Measurements from ENCODE around the gene XXYLT1.
"Not testable (repeated sequence)": the region's sequence is repeated elsewhere in the genome, so short reads cannot be mapped to it uniquely, and the experiment has no call there.

Gene XXYLT1

GRCh38 chr3:195112361-195112791 lies 158.6 kb downstream of the XXYLT1 start:
- DNase-seq (ENCODE audit: low read depth in 2 of 2): no peak

DNA sequence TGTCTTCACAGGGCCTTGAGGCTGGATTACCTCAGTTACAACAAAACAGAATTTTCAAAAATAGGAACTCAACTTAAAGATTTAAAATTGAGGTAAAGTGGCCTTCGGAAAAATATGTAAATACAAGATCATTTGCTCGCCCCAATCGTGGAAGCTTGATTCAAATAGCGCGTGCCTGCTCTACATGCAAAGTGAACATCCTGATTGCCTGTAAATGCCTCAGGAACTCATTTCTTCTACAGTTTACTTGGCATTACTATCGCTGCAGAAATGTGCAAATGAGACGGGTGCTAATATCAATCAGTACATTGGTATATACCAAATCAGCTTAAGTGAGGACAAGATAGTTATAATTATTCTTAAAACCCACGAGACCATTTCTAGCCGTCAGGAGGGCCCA lies 159.2 kb downstream of the XXYLT1 start:
- no peak for DNase-seq (ENCODE audit: low read depth in 2 of 2)

DNA sequence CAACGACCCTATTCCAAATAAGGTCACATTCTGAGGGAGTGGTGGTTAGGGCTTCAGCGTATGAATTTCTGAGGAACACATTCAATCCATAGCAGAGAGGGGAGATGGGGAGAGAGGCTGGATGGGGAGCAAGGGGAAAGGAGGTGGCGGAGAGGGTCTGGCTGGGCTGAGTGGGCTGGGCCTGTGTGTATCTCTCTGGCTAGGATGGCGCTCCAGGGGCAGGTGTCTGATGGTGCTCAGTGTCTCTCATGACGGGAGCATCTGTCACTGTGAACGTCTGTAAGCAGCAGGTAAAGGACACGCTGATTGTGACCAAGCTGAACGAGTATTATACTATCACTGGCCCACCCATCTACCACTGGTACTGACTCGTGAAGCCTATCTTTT lies 159.6 kb downstream of the XXYLT1 start:
- no peak for DNase-seq (ENCODE audit: low read depth in 2 of 2)

DNA sequence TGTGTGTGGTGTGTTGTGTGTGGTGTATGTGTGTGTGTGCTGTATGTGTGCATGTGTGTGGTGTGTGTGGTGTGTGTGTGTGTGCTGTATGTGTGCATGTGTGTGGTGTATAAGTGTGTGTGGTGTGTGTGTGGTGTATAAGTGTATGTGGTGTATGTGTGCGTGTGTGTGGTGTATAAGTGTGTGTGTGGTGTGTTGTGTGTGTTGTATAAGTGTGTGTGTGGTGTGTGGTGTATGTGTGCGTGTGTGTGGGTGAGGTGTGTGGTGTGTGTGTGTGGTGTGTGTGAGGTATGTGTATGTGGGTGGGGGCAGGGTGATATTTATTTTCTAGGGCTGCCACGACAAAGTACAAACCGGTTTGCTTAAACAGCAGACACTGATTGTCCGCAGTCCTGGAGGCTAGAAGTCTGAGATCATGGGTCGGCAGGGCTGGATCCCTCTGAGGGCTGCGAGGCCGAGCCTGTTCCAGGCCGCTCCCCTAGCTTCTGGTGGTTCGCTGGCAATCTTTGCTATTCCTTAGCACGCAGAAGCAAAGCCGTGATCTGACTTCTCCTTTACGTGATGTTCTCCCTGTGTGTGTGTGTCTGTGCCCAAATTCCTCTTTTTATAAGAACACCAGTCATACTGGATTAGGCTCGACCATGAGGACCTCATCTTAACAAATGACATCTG lies 160.2 kb downstream of the XXYLT1 start:
- DNase-seq (ENCODE audit: low read depth in 2 of 2): no peak

GRCh38 chr3:195109098-195109657 lies 161.8 kb downstream of the XXYLT1 start:
- no peak for DNase-seq (ENCODE audit: low read depth in 2 of 2)

DNA sequence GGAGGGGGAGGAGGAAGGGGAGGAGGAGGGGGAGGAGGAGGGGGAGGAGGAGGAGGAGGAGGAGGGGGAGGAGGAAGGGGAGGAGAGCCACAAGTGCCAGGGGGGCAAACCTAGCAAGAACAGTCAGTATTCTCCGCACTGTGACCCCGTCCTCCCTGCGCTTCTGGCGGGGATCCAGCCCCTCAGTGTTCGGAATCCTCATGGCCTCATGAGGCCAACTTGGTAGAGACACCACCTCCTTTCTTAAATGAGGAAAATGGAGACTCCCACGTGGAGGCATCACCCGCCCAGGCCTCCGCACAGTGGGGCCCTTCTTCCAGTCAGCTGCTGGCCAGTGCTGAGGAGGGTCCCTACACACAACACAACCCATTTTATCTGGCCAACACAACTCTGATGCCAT lies 163.4 kb downstream of the XXYLT1 start:
- no peak for DNase-seq (ENCODE audit: low read depth in 2 of 2)

DNA sequence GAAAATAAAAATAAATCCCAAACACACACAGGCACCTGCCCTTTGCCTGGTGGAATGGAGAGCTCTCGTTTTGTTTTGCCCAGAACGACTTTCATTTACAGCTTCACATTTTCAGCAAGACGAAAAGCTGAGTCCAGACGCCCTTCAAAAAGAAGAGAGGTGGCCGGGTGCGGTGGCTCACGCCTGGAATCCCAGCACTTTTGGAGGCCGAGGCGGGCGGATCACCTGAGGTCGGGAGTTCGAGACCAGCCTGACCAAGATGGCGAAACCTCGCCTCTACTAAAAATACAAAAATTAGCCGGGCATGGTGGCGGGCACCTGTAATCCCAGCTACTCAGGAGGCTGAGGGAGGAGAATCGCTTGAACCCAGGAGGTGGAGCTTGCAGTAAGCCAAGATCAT lies 163.9 kb downstream of the XXYLT1 start:
- not testable (repeated sequence) for DNase-seq (ENCODE audit: low read depth in 2 of 2)

DNA sequence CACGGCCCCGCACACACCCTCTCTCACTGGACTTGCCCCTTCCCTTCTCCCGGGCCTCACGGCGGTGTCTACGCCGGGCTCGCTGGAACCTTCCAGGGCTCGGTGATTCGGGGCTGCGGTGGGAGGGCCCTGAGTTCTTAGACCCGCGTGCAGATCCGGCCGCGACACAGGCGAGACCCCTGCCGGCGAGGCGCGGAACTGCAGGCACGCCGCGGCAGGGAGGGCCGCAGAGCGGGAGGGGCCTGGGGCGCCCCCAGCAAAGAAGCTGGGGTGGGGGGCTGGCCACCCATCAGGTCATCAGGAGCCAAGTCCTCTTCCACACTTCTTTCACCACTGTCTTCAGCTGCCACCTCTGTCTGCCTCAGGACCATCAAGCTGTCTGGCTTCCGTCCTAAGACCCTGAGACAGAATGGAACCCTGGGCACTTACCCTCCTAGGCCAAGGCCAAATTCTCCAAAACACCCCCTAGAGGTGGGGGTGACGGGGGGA lies 164.5 kb downstream of the XXYLT1 start:
- DNase-seq (ENCODE audit: low read depth in 2 of 2): peak; percentile 12 to 53

- no peak for DNase-seq (ENCODE audit: low read depth in 2 of 2)
Observed at GRCh38 chr3:195105841-195106417, 165.0 kb downstream of the XXYLT1 start.

GRCh38 chr3:195105389-195105788 lies 165.6 kb downstream of the XXYLT1 start:
- no peak for DNase-seq (ENCODE audit: low read depth in 2 of 2)

DNA sequence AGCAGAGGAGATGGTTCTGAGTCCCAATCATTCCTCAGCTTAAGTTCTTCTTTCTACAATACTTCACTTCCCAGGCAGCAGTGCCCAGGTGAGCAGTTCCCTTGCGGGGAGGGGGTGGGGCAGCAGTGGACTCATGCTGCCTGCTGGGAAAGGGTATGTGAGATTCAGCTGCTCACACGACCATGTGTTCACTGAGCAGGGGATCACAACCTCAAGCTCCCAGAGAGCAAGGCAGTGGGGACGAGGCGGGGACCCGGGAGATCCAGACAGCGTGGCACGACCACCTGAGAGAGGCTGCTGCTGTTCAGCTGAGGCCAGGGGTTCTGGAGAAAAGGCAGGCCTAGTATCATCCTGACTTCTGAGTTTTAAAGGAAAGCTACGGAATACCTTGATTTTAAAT lies 166.6 kb downstream of the XXYLT1 start:
- DNase-seq (ENCODE audit: low read depth in 2 of 2): no peak

DNA sequence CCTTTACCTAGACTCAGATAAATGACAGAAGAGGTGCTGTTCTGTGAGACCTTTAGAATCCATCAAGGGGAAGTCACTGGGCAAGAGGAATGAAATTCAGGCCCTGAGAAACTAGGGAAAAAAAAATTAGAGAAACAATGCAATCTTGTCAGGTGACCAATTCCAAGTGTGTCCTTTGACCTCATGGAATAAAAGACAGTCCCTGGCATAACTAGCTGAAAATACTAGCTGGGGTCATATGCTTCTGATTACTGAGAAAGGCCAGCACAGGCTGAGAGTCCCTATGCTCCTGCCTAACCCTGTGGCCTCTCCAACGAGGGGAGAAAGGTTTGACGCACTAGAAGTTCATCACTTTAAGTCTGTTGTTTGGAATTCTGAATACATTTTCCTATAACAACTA lies 167.3 kb downstream of the XXYLT1 start:
- DNase-seq (ENCODE audit: low read depth in 2 of 2): no peak

- DNase-seq (ENCODE audit: low read depth in 2 of 2): no peak
Observed at GRCh38 chr3:195102609-195103467, 168.1 kb downstream of the XXYLT1 start.

DNA sequence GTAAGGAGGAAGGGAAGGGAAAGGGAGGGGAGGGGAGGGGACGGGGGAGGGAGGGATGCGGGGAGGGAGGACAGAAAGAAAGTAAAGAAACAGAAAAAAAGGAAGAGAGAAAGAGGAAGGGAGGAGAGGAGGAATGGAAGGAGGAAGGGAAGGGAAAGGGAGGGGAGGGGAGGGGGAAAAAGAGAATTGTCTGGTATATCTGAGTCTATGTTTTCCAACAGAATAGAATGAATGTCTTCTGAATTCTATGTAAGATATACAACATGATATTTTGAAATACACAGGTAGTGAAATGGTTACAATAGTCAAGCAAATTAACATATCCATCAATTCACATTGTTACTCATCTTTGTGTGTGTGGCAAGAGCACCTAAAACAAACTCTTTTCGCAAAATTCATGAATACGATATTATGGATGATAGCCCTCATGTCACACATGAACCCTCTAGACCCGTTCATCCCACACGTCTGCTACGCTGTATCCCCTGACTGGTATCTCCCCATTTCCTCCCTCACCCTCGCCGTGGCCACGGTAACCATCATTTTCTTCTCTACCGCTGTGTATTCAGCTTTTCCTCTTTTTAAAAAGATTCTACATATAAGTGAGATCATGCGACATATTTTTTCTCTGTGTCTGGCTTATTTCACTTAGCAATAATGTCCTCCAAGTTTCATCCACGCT lies 168.9 kb downstream of the XXYLT1 start:
- no peak for DNase-seq (ENCODE audit: low read depth in 2 of 2)

- DNase-seq (ENCODE audit: low read depth in 2 of 2): no peak
Observed at GRCh38 chr3:195101001-195101583, 169.9 kb downstream of the XXYLT1 start.

DNA sequence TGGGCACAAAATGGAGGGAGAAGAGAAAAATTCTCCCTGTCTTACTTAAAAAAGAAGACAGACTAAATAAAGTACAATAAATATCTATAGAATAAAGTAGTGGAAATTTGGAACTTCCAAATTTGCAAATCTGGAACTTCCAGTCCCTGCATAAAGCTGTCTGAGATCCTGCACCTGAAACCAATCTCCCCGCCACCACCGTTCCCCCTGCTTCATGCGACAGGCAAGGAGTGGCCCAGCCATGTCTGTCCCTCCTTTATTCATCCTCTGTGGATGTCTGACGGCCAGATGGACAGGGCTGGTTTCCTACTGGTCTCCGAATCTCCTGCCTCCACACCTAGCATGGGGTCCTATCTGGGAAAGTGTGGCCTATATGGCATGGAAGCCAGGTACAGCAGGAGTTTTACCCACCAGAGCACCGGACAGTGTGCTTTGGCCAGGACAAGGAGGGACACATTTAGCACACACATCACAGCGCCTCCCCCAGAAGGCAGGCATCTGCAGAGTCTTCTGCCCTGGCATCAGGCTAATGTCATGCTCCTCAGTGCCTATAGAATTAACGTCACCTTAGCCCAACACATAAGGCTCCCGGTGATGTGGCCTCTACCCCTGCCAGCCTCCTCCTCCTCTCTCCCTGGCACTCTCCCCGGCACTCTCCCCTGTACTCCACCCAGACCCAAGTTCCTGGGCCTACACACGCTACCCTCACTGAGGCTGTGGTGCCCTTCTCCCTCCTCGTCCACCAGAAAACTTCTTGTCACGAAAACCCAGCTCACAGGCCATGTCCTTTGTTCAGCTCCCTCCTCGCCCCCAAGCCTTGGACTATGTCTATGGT lies 170.8 kb downstream of the XXYLT1 start:
- DNase-seq (ENCODE audit: low read depth in 2 of 2): no peak

- no peak for DNase-seq (ENCODE audit: low read depth in 2 of 2)
Observed at GRCh38 chr3:195098741-195099525, 172.0 kb downstream of the XXYLT1 start.

DNA sequence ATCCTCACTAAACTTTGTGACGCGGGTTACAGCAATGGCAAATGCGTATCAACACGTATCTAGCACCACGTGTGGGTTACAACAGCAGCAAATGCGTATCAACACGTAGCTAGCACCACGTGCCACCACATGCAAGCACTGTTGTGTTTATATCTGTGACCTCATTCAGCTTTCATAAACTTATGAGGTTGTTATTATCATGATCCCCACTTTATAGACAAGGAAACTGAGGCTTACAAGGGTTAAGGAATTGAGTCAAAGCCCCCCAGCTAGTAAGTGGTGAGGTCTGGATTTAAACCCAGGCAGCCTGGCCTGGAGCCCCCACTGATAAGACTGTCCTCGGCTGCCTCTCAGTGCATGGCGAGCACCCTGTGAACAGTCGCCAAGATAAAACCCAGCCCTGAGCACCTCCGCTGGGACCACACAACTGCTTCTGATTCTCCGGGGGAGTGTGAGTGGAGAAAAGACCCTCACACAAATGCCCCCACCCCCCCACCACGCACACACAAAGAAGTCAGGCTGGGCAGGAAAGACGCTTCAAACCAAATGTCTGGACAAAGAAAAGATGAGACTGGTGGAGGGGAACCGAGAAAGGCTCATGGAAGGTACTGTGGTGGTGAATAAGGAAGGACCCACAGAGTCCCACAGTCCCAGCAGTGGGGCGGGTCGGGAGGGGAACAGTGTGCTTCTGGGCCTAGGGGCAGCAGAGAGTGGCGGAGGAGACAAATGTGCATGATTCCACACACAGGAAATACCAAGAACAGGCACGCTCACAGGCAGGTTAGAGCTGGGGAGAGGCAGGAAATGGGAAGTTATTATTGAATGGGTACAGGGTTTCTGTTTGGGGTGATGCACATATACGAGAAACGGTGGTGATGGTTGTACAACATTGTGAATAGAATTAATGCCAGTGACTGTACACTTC lies 173.4 kb downstream of the XXYLT1 start:
- DNase-seq (ENCODE audit: low read depth in 2 of 2): no peak

All from stimulated activated CD8-positive, alpha-beta memory T cell treated with anti-CD3 and anti-CD28 coated beads, Interleukin-7, amount 100 ng/mL, for 4 hours (primary cell).